Progenitor cell of endocrine pancreas (in vitro differentiated cells): Measurements from ENCODE around the gene SYP. TPM values are rescaled to one million over a fixed set of nuclear protein-coding genes. Genes with fewer than 3 reads are reported as not detected.

Experiments
- DNase-seq: peaks from one replicate; pipeline ENCODE4 v3.0.0; 2021; ENCODE audit warnings: low spot score; ENCODE audit not compliant: unreplicated experiment
- H3K27ac Mint-ChIP-seq: 2 replicates; pipeline ENCODE4 v1.8.0; 2021; ENCODE audit warnings: mild to moderate bottlenecking, moderate library complexity, mixed read lengths
- H3K27me3 Mint-ChIP-seq: 2 replicates; pipeline ENCODE4 v1.8.0; 2021; ENCODE audit warnings: mixed read lengths
- H3K36me3 Mint-ChIP-seq: 2 replicates; pipeline ENCODE4 v1.8.0; 2022; ENCODE audit warnings: mixed read lengths; ENCODE audit not compliant: insufficient read depth
- H3K4me1 Mint-ChIP-seq: 2 replicates; pipeline ENCODE4 v1.8.0; 2021; ENCODE audit warnings: low read depth, mixed read lengths
- H3K4me3 Mint-ChIP-seq: 2 replicates; pipeline ENCODE4 v1.8.0; 2021; ENCODE audit warnings: low read depth, mild to moderate bottlenecking, moderate library complexity, mixed read lengths
- H3K9me3 Mint-ChIP-seq: 2 replicates; pipeline ENCODE4 v1.8.0; 2021; ENCODE audit warnings: low read depth, mixed read lengths
- total RNA-seq: library from RNA; stranded (reverse); gene quantifications from 2 replicates; pipeline ENCODE4 v1.2.1, GENCODE V29; 2021
- TF ChIP-seq, protein P1 (sequence below): fragments of 200-600 bp; sonication (generic); IDR thresholded peaks from one replicate; pipeline ENCODE4 v1.5.0; 2021; ENCODE audit warnings: antibody characterized with exemption, mild to moderate bottlenecking; ENCODE audit not compliant: unreplicated experiment

The SYP gene
- total RNA-seq, 1 donor from 2014 or later = 11.4 TPM

DNA sequence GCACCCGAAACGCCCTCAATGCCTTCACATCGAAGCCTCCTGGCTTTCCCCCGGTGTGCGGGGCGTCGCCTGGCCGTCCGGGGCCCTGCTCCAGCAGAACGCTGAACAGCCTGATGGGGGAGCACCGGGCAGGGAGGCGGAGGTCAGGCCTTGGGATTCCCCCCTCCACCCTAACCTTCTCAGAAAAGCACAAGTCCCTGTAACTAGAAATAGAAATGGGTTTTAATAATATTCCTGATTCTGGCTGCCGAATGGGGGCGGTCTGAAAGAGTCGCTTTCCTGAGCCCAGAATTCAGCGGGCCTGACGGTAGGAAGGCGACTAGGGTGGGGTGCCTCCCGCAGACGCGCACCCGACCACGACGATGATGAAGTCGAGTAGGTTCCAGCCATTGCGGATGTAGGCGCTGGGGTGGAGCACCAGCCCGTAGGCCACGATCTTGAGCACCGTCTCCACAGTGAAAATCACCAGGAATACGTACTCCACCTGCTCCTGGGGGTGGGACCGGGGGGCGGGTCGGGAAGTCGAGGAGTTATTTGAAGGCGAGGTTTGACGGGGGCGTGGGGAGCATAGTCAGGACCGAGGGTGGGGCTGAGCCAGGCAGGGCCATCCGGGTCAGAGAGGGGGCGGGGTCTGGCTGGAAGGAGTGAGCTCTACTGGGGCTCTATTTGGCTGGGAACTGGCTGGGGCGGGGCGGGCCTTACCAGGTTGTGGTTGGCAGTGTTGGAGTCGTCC is 30.7 kb upstream of the SYP start:
- Mint-ChIP-seq H3K27ac (no peak overlapping the region), H3K27me3 (peaks cover 5% of the 10 kb centered on the region), H3K4me3 (peak overlapping the region; percentile 69), H3K4me1 (peaks cover 2% of the 10 kb centered on the region), H3K9me3 (peaks cover 10% of the 10 kb centered on the region), H3K36me3 (peaks cover 1% of the 10 kb centered on the region)
- TF ChIP-seq, protein P1, sequence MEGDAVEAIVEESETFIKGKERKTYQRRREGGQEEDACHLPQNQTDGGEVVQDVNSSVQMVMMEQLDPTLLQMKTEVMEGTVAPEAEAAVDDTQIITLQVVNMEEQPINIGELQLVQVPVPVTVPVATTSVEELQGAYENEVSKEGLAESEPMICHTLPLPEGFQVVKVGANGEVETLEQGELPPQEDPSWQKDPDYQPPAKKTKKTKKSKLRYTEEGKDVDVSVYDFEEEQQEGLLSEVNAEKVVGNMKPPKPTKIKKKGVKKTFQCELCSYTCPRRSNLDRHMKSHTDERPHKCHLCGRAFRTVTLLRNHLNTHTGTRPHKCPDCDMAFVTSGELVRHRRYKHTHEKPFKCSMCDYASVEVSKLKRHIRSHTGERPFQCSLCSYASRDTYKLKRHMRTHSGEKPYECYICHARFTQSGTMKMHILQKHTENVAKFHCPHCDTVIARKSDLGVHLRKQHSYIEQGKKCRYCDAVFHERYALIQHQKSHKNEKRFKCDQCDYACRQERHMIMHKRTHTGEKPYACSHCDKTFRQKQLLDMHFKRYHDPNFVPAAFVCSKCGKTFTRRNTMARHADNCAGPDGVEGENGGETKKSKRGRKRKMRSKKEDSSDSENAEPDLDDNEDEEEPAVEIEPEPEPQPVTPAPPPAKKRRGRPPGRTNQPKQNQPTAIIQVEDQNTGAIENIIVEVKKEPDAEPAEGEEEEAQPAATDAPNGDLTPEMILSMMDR = peak; percentile 21
- peak; percentile 20 for DNase-seq

DNA sequence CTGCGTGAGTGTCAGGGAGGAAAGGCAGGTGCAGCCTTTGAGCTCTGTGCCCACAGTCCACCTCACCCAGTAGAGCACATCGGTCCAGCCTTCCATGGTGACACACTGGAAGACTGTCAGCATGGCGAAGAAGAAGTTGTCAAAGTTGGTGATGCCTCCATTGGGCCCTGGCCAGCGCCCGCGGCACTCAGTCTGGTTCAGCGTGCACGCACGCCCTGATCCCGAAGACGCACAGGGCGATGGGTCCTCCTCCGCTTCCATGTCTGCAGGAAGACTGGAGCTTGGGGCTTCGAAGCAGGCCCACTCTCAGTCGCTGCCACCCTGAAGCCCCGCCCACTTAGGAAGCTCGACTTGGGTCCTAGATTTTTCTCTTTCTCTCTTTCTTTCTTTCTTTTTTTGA is 28.2 kb upstream of the SYP start:
- peaks cover 18% of the 10 kb centered on the region for H3K27me3 Mint-ChIP-seq
- TF ChIP-seq, protein P1 = no peak
- no peak overlapping the region for H3K4me3 Mint-ChIP-seq
- no peaks in the 10 kb centered on the region for H3K36me3 Mint-ChIP-seq
- no peaks in the 10 kb centered on the region for H3K4me1 Mint-ChIP-seq
- peaks cover 19% of the 10 kb centered on the region for H3K9me3 Mint-ChIP-seq
- DNase-seq = no peak
- no peak overlapping the region for H3K27ac Mint-ChIP-seq

DNA sequence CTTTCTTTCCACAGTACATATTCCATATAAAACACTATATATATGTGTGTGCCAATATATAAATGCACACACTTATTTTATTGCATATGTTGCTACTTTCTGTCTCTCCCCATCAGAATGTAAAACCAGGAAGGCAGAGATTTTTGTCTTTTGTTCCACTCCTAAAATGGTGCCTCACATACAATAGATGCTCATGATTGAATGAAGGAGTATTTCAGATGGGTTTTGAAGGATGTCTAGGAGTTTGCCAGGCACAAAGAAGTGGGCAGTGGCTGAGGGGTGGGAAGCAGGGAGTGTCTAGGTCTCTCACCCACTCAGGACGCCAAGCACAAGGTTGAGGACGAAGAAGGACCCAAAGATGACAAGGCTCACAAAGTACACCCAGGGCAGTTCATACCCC is 27.7 kb upstream of the SYP start:
- peaks cover 22% of the 10 kb centered on the region for H3K27me3 Mint-ChIP-seq
- no peaks in the 10 kb centered on the region for H3K36me3 Mint-ChIP-seq
- H3K4me1 Mint-ChIP-seq = no peaks in the 10 kb centered on the region
- no peak overlapping the region for H3K4me3 Mint-ChIP-seq
- DNase-seq = no peak
- TF ChIP-seq, protein P1 = no peak
- peaks cover 23% of the 10 kb centered on the region for H3K9me3 Mint-ChIP-seq
- H3K27ac Mint-ChIP-seq = no peak overlapping the region

DNA sequence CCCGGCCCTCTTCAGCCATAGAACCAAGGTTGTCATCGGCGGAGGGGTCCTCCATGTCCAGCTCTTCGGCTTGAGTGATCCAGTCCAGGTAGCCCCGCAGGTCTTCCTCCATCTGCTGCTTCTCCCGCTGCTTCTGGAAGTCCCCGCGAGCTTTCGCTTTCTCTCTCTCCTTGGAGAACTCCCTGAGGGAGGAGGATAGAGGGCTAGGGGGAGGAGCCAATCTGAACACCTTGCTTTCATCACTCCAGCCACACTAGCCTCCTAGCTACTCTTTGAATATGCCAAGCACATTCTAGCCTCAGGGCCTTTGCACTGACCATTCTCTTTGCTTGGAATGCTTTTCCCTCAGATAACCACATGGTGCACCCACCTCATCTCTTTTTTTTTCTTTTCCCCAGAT is 27.0 kb upstream of the SYP start:
- Mint-ChIP-seq H3K27me3 (peaks cover 23% of the 10 kb centered on the region), H3K4me1 (no peaks in the 10 kb centered on the region), H3K27ac (no peak overlapping the region), H3K9me3 (peaks cover 29% of the 10 kb centered on the region), H3K4me3 (no peak overlapping the region), H3K36me3 (peaks cover under 1% of the 10 kb centered on the region)
- DNase-seq = no peak
- TF ChIP-seq, protein P1 = no peak

DNA sequence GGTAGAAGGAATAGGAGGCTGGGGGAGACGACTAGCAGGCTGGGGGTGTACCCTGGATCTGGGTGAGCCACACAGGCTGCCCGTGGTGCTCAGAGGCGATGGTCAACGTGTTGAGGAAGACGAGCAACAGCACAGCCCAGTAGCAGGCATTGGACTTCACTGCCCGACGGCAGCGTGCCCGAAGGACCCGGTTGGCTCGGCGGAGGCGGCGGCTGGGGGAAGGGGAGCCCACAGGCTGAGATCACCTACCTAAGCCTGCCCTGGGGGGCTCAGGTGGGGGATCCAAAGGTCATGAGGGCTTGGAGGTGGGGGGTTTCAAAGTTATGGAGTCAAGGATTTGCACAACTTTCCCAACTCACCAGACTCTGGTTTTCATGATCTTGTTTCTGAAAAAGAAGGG is 25.9 kb upstream of the SYP start:
- no peak overlapping the region for H3K4me3 Mint-ChIP-seq
- peaks cover 28% of the 10 kb centered on the region for H3K9me3 Mint-ChIP-seq

More for the DNA sequence above, 25.9 kb upstream of the SYP start:
- no peaks in the 10 kb centered on the region for H3K4me1 Mint-ChIP-seq
- TF ChIP-seq, protein P1 = no peak
- peaks cover 1% of the 10 kb centered on the region for H3K36me3 Mint-ChIP-seq
- DNase-seq = no peak
- H3K27ac Mint-ChIP-seq = no peak overlapping the region
- peaks cover 26% of the 10 kb centered on the region for H3K27me3 Mint-ChIP-seq
